Measurements from ENCODE around the gene ABTB2. TPM values are rescaled to one million over a fixed set of nuclear protein-coding genes. Genes with fewer than 3 reads are reported as not detected.

The ABTB2 gene
- total and polyA plus RNA-seq, 2 of the 8 experiments (the other 6 are each of a cell fraction or from before 2014, with no cell fraction given): 7.7 to 10.2 TPM

DNA sequence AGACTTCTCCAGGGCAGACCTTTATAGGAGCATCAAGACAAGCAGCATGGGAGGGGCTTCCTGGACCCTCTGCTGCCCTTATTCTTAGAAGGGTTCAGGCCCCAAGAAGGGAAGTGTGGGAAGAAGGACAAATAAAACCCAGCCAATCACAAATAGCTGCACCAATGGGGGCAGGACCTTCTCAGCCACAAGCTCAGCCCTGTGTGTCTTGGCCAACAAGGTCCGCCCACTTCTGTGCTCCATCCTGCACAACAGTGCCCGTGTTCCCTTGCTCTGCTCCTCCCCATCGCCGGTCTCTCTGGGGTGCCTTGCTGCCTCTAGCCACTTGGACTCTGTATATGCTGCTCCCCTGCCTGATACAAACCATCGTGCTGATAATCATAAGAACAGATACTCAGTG lies 166.2 kb downstream of the ABTB2 start:
- no peaks in the 10 kb centered on the region for H3K9me3 ChIP-seq (ENCODE audit: insufficient read depth in 2 of 2, low read depth in 1 of 2, low read length in 1 of 2)
- no peaks in the 10 kb centered on the region for H4K20me1 ChIP-seq (replicated peaks in 1 of 2; ENCODE audit: control insufficient read depth in 1 of 2, insufficient read depth in 2 of 2, low read length in 2 of 2)
- no peak overlapping the region for H3K9ac ChIP-seq (replicated peaks in 1 of 4; ENCODE audit: extremely low read depth in 1 of 4, low read depth in 3 of 4, low read length in 3 of 4)
- H3K18ac ChIP-seq (ENCODE audit: extremely low read depth, low read length): no peak overlapping the region
- no peak overlapping the region for H2AK5ac ChIP-seq (ENCODE audit: low read depth, low read length)
- H3K27ac ChIP-seq (ENCODE audit: low read depth, low read length): no peak overlapping the region
- TF ChIP-seq ASH2L (IDR thresholded peaks at IDR 0.05; ENCODE audit: low read length) (no peak), CHD1 (IDR thresholded peaks at IDR 0.05; ENCODE audit: low read depth, low read length) (no peak)
- H2BK12ac ChIP-seq (ENCODE audit: low read depth, low read length): no peak overlapping the region
- 89% methylated on average over 5 of the region's 5 CpGs; no CpG with 5 or more reads in 1 of the 2 experiments for WGBS, 2 experiments (ENCODE audit: extremely low coverage in 1 of 2, insufficient coverage in 1 of 2, insufficient read length in 1 of 2, insufficient replicate concordance in 2 of 2, low coverage in 1 of 2, low lambda C conversion rate in 2 of 2, missing lambda C conversion rate in 1 of 2)
- no peak overlapping the region for H2AFZ ChIP-seq (ENCODE audit: low read length)
- ChIA-PET CTCF (ENCODE audit: partially characterized antibody) (interaction anchor here (0.9 to 1.4 kb wide), 3 partner anchors 11 to 162 kb away, joined by 3 to 9 read pairs (median 3); no protein-coding TSS in a partner anchor), POLR2A (ENCODE audit: partially characterized antibody) (no interaction called here)
- no peak overlapping the region for H4K5ac ChIP-seq (ENCODE audit: insufficient read length, low read depth, low read length)
- no peaks in the 10 kb centered on the region for H3K36me3 ChIP-seq (ENCODE audit: control insufficient read depth in 2 of 4, insufficient read depth in 4 of 4, low read length in 3 of 4)
- no peaks in the 10 kb centered on the region for H3K79me1 ChIP-seq (ENCODE audit: low read depth, low read length)
- no peak overlapping the region for H4K8ac ChIP-seq (ENCODE audit: extremely low read depth, insufficient read depth, low read length)
- H3K4ac ChIP-seq (replicated peaks; ENCODE audit: insufficient read length, low read depth, low read length): no peak overlapping the region
- no peaks in the 10 kb centered on the region for H3K27me3 ChIP-seq (replicated peaks in 1 of 4; ENCODE audit: control insufficient read depth in 3 of 4, extremely low read depth in 1 of 4, insufficient read depth in 3 of 4, low read length in 3 of 4)
- no peak for FAIRE-seq
- H2BK5ac ChIP-seq (ENCODE audit: low read depth, low read length): no peak overlapping the region
- no peak overlapping the region for H2BK20ac ChIP-seq (ENCODE audit: low read length)
- no peaks in the 10 kb centered on the region for H3K23me2 ChIP-seq (ENCODE audit: low read depth, low read length)
- no peak overlapping the region for H3K14ac ChIP-seq (ENCODE audit: insufficient read length)
- no peak overlapping the region for H3K23ac ChIP-seq (ENCODE audit: insufficient read length)
- no peak overlapping the region for H2BK15ac ChIP-seq (ENCODE audit: low read length)
- H3K79me2 ChIP-seq (ENCODE audit: control insufficient read depth in 1 of 2, insufficient read depth in 2 of 2, low read length in 2 of 2): no peaks in the 10 kb centered on the region
- H3K4me3 ChIP-seq (ENCODE audit: extremely low read depth in 1 of 4, insufficient read depth in 2 of 4, low read depth in 3 of 4, low read length in 4 of 4): no peak overlapping the region
- no peak overlapping the region for H3K56ac ChIP-seq (replicated peaks; ENCODE audit: insufficient read length, low read depth, low read length)
- H4K91ac ChIP-seq (replicated peaks; ENCODE audit: insufficient read length, low read length): no peak overlapping the region
- H3K4me2 ChIP-seq (ENCODE audit: insufficient read depth in 1 of 2, low read depth in 2 of 2, low read length in 2 of 2): no peak overlapping the region
- DNase-seq (ENCODE audit: low read depth in 1 of 2, low spot score in 2 of 2): no peak
- peaks cover 13 to 33% (median 16%) of the 10 kb centered on the region in 4 experiments for H3K4me1 ChIP-seq (replicated peaks in 1 of 4; ENCODE audit: control insufficient read depth in 3 of 4, insufficient read depth in 4 of 4, low read length in 3 of 4)
- no peak overlapping the region for H2BK120ac ChIP-seq (replicated peaks; ENCODE audit: low read depth, low read length)
